ENCODE data around the gene GHR.

- TF ChIP-seq PATZ1 (CRISPR knock-in tag; IDR thresholded peaks at IDR 0.05; ENCODE audit: borderline replicate concordance): no peak
- TF ChIP-seq CSDC2 (CRISPR knock-in tag; IDR thresholded peaks at IDR 0.05): no peak
- no peak for TF ChIP-seq OSR1 (CRISPR knock-in tag; IDR thresholded peaks at IDR 0.05)
- TF ChIP-seq ZFP3 (CRISPR knock-in tag; IDR thresholded peaks at IDR 0.05): no peak
- TF ChIP-seq ZC3H10 (CRISPR knock-in tag; IDR thresholded peaks at IDR 0.05): no peak
- TF ChIP-seq CREB5 (CRISPR knock-in tag; IDR thresholded peaks at IDR 0.05; ENCODE audit: low read depth): no peak
- TF ChIP-seq POU6F1 (CRISPR knock-in tag; IDR thresholded peaks at IDR 0.05; ENCODE audit: borderline replicate concordance, low read depth): no peak
- no peak for TF ChIP-seq TOX (CRISPR knock-in tag; IDR thresholded peaks at IDR 0.05; ENCODE audit: borderline replicate concordance)
- no peak for TF ChIP-seq RARB (CRISPR knock-in tag; IDR thresholded peaks at IDR 0.05)
- no peak for TF ChIP-seq ISL1 (CRISPR knock-in tag; IDR thresholded peaks at IDR 0.05)
- TF ChIP-seq SNAI2 (CRISPR knock-in tag; IDR thresholded peaks at IDR 0.05): no peak
- no peak for TF ChIP-seq GLIS3 (CRISPR knock-in tag; IDR thresholded peaks at IDR 0.05)
- no peak for TF ChIP-seq CSRNP3 (CRISPR knock-in tag; IDR thresholded peaks at IDR 0.05)
These were observed 338.6 kb downstream of the GHR start for GRCh38 chr5:42761791-42762190.
